LNCaP clone FGC (cell line): ENCODE data around the gene OR2B2.

ENCODE experiments used
- DNase-seq: peaks from one replicate; pipeline ENCODE4 v3.0.0-alpha.2; 2011; ENCODE audit warnings: low read depth
- H3K4me3 ChIP-seq: 2 replicates; pipeline ENCODE4 v1.5.1; 2011; ENCODE audit warnings: mild to moderate bottlenecking, low read depth, low read length, control low read depth
- CTCF ChIP-seq: IDR thresholded peaks from 2 replicates; pipeline ENCODE4 v1.5.1; 2012; ENCODE audit warnings: mild to moderate bottlenecking; ENCODE audit not compliant: control insufficient read depth, insufficient read depth; ENCODE audit errors: extremely low read depth

OR2B2 gene

GRCh38 chr6:27872642-27873020 is 39.6 kb downstream of the OR2B2 start:
- peak overlapping the region; percentile 50; the same call in 1 of the 2 replicates for H3K4me3 ChIP-seq
- no peak for TF ChIP-seq CTCF
- DNase-seq = no peak

DNA sequence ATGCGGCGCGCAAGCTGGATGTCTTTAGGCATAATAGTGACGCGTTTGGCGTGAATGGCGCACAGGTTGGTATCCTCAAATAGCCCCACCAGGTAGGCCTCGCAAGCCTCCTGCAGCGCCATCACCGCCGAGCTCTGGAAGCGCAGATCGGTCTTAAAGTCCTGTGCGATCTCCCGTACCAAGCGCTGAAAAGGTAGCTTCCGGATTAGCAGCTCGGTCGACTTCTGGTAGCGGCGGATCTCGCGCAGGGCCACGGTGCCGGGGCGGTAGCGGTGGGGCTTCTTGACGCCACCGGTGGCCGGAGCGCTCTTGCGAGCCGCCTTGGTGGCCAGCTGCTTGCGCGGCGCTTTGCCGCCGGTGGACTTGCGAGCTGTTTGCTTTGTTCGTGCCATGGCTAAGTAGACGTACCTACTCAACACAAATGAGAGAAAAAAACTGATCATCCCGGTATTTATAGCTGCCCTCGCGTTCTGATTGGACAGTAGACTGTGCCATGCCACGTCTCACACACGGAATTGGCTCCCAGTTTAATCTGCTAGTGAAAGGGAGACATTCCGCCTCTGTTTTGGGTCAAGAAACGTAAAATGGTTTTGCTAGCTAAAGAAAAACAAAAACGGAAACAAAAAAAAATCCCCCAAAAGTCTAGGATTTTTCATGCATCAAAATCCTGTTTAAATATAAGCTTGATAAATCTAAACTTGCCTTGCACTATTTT is 40.1 kb downstream of the OR2B2 start:
- peak overlapping the region; percentile 50 for H3K4me3 ChIP-seq
- peak; percentile 72 for DNase-seq
- TF ChIP-seq CTCF = 0 out of 2 replicates have a peak, but pooled peaks have one; percentile 9

- no peak for TF ChIP-seq CTCF
- no peak overlapping the region for H3K4me3 ChIP-seq
- no peak for DNase-seq
These were observed 41.8 kb downstream of the OR2B2 start for GRCh38 chr6:27870291-27870870.

- no peak for DNase-seq
- no peak for TF ChIP-seq CTCF
- no peak overlapping the region for H3K4me3 ChIP-seq
These were observed 43.9 kb downstream of the OR2B2 start for GRCh38 chr6:27868311-27868710.

DNA sequence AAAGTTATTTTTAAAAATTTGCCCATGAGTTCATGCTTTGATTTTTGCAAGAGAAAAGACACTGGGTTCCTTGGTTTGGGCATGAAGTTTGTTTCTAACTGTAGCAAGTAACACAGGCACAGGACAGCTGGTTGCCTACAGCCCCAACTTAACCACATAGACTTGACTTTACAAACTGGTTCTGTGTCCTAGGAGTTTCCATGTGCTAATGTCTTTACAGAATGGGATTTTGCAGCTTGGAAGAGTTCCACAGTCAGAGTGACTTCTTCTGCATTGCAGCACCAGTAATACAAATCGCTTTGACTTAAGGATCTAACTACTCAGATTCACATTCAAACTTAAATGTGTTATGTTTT is 44.3 kb downstream of the OR2B2 start:
- no peak for DNase-seq
- peak overlapping the region; percentile 63 for H3K4me3 ChIP-seq

DNA sequence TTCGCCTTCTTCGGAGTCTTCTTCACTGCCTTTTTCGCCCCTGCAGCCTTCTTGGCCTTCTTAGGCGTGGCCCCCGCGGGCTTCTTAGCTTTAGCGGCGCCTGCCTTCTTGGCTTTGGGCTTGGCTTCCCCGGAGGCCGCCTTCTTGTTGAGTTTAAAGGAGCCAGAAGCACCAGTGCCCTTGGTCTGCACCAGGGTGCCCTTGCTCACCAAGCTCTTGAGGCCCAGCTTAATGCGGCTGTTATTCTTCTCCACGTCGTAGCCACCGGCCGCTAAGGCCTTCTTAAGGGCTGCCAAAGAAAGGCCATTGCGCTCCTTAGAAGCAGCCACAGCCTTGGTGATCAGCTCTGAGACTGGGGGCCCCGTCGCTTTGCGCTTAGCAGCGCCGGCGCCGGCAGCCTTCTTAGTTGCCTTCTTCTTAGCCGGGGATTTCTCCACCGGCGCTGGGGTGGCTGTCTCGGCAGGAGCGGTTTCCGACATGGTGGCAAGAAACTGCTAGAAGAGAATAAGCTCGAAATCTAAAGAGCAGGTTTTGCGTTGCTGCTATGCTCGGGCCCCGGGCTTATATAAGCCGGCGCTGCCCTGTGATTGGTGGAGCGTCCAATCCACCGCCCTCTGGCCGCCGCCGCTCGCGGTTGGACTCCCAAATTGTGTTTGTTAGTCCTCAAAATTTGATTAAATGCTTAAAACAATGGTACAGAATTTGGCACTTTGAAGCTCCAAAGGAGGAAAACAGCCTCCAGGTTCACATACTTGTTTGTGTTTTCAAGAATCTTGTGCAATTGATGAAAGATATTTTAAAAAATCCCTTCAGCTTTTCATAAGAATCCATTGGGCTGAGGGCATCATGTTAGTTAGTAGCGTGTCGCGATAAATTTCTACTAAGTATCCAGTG is 44.9 kb downstream of the OR2B2 start:
- DNase-seq = no peak
- no peak for TF ChIP-seq CTCF
- peak overlapping the region; percentile 63 for H3K4me3 ChIP-seq

More for the DNA sequence above, 44.3 kb downstream of the OR2B2 start:
- no peak for TF ChIP-seq CTCF
